Gastrocnemius medialis (tissue), 4 donors: ENCODE measurements around the gene BNC2.

ENCODE experiments used
- CTCF ChIP-seq, 5 experiments: fragments of 450-650 bp in 3 of 5; fragments of 200-600 bp in 2 of 5; sonication (generic) in 2 of 5; IDR thresholded peaks in 4 of 5; conservative IDR thresholded peaks in 1 of 5; 1 replicate in 4 of 5; 2 replicates in 1 of 5; pipeline ENCODE4 v1.5.1; 2016 to 2019; ENCODE audit warnings: antibody characterized with exemption in 5 of 5, mild to moderate bottlenecking in 3 of 5, moderate library complexity in 3 of 5
- POLR2A ChIP-seq, 2 donors: fragments of 450-650 bp; IDR thresholded peaks; one replicate each; pipeline ENCODE4 v1.6.1; 2017; ENCODE audit warnings: antibody characterized with exemption in 2 of 2, mild to moderate bottlenecking in 2 of 2, moderate library complexity in 2 of 2

- TF ChIP-seq CTCF (IDR thresholded peaks at IDR 0.05 in 4 of 5, conservative IDR thresholded peaks at IDR 0.05 in 1 of 5) (no peak), POLR2A (IDR thresholded peaks at IDR 0.05) (no peak)
These were observed 360.0 kb downstream of the BNC2 start for GRCh38 chr9:16510482-16510881.
